GM18519 (cell line): ENCODE data around the gene NPC2.
"Not testable (repeated sequence)": the region's sequence is repeated elsewhere in the genome, so short reads cannot be mapped to it uniquely, and the experiment has no call there.

Experiments used
- ATAC-seq: cut with Tn5 transposase; IDR thresholded peaks from one replicate; pipeline ENCODE4 v1.9.1; 2021; ENCODE audit warnings: mild to moderate bottlenecking, moderate library complexity; ENCODE audit not compliant: unreplicated experiment, low FRiP score

The NPC2 gene

GRCh38 chr14:74492776-74493342 is at the start of gene NPC2:
Gene NPC2, minus strand, starts transcription at chr14:74493305. Its CDS starts 31 bp downstream, at chr14:74493274.
- ATAC-seq = no peak

GRCh38 chr14:74542056-74542685 is 49.1 kb upstream of the NPC2 start:
- ATAC-seq = no peak

- ATAC-seq = no peak
Observed at GRCh38 chr14:74541225-74541624, 48.1 kb upstream of the NPC2 start.

- no peak for ATAC-seq
Observed at GRCh38 chr14:74539503-74539902, 46.4 kb upstream of the NPC2 start.

- ATAC-seq = no peak
Observed at GRCh38 chr14:74538411-74539391, 45.6 kb upstream of the NPC2 start.

- not testable (repeated sequence) for ATAC-seq
Observed at GRCh38 chr14:74536336-74536735, 43.2 kb upstream of the NPC2 start.

- ATAC-seq = no peak
Observed at GRCh38 chr14:74535756-74536325, 42.7 kb upstream of the NPC2 start.

GRCh38 chr14:74533576-74533975 is 40.5 kb upstream of the NPC2 start:
- no peak for ATAC-seq

GRCh38 chr14:74532246-74532645 is 39.1 kb upstream of the NPC2 start:
- no peak for ATAC-seq

GRCh38 chr14:74531467-74531866 is 38.4 kb upstream of the NPC2 start:
- no peak for ATAC-seq

GRCh38 chr14:74531006-74531405 is 37.9 kb upstream of the NPC2 start:
- ATAC-seq = no peak

GRCh38 chr14:74528886-74529285 is 35.8 kb upstream of the NPC2 start:
- ATAC-seq = no peak

GRCh38 chr14:74528406-74528805 is 35.3 kb upstream of the NPC2 start:
- ATAC-seq = no peak

GRCh38 chr14:74527736-74528280 is 34.7 kb upstream of the NPC2 start:
- ATAC-seq = no peak

GRCh38 chr14:74526854-74527585 is 33.9 kb upstream of the NPC2 start:
- no peak for ATAC-seq

GRCh38 chr14:74525361-74525851 is 32.3 kb upstream of the NPC2 start:
- ATAC-seq = no peak

- no peak for ATAC-seq
Observed at GRCh38 chr14:74524812-74525135, 31.7 kb upstream of the NPC2 start.

- ATAC-seq = no peak
Observed at GRCh38 chr14:74524076-74524811, 31.1 kb upstream of the NPC2 start.

- ATAC-seq = no peak
Observed at GRCh38 chr14:74522740-74523139, 29.6 kb upstream of the NPC2 start.
